DMS153 treated with DMSO at 0.1 percent for 48 hours (cell line): ENCODE data around the gene FBH1.

Experiments used
- DNase-seq: peaks from one replicate; lab custom pipeline; 2025; ENCODE audit not compliant: unreplicated experiment; lab: John Stamatoyannopoulos, UW

Gene FBH1

DNA sequence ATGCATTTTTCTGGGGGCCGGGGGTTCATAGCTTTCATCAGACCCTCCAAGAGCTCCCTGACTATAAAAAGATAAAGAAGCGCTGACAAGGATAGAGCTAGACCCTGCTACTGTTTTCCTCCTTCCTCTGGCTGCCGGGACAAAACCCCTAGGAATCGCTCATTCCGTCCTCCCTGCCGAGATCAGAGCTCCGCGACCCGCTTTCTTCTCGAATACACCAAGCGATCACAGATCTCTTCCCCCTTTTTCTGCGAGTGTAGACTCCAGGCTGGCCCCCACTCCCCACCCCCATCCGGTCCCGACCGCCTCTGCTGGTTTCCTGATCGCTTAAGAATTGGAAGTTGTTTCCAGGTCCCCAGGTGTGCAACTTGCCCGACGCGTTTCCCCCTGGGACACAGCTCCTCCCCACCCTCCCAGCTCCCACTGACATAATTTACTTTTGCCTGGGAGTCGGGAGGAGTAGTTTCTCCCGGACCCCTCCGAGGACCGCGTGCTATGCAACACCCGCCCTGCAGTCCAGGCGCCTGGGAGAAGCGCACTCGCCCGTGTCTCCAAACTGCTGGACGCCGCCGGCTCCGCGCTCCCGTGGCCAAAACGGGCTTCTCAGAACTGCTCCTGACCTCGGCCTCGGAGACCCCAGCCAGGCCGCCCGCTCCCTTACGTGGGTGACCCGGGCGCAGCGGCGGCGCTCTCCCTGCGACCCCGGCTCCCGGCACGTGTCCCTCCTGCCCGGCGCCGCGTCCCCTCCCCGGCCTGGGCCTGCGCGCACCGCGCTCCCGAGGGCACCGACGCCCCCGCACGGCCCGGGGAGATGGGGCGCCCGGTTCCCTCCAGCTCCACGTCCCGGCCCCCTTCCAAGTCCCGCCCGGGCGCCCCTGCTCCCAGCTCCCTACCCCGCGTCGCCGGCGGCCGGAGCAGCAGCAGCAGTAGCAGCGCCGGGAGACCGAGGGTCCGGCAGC, 86.7 kb downstream of the FBH1 start:
- no peak for DNase-seq

DNA sequence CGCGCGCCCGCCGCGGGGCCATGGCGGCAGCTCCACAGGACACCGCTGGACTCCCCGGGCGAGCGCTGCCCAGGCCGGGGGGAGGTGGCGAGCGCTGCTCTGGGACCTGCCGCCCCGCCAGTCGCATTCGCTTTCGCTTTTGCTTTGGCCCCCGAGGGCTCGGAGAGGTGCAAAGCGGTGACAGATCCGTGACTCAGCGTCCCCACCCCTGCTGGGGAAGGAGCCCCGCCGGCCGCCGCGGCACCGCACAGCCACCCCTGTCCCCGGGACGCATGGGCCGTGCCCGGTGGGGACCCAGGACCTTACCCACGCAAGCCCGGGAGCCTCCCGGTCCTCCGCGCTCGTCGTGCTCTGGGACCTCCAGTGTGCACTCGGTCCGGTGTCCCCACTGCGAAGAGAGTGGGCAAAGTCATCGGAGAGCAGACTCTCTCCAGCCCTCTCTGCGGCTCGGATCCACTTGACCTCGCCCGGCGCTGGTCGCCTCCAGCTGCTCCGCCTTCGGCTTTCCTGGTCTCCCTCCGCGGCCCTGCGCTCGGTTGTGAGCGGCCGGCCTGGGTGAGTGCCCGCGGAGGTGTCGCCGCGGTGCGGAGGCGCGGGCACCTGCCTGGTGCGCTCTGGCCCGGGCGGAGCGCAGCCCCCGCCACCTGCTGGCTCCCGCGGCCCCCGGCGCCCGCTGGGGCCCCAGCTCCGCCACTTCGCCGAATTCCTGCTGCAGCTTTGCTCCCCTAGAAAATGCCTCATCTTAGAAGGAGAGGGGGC, 87.6 kb downstream of the FBH1 start, which contains the start of gene IL15RA:
TSS of gene IL15RA (minus strand) at position 73 of the 759 bp plus-strand sequence. CDS start at position 22, 51 bp downstream.
- no peak for DNase-seq

- no peak for DNase-seq
These were observed 88.1 kb downstream of the FBH1 start for GRCh38 chr10:5978230-5978489.

- no peak for DNase-seq
These were observed 91.5 kb downstream of the FBH1 start for GRCh38 chr10:5981529-5981928.

GRCh38 chr10:5983774-5984173, 93.7 kb downstream of the FBH1 start:
- DNase-seq, result no peak

GRCh38 chr10:5985029-5985428, 95.0 kb downstream of the FBH1 start:
- no peak for DNase-seq
